HG03469 (cell line): ENCODE data around the gene KLHDC7A.

ENCODE experiments used
- ATAC-seq: cut with Tn5 transposase; IDR thresholded peaks from one replicate; pipeline ENCODE4 v1.9.1; 2021; ENCODE audit warnings: mild to moderate bottlenecking, moderate library complexity, moderate number of reproducible peaks; ENCODE audit not compliant: unreplicated experiment

Gene KLHDC7A

GRCh38 chr1:18470671-18471355 lies 9.9 kb upstream of the KLHDC7A start:
- no peak for ATAC-seq

DNA sequence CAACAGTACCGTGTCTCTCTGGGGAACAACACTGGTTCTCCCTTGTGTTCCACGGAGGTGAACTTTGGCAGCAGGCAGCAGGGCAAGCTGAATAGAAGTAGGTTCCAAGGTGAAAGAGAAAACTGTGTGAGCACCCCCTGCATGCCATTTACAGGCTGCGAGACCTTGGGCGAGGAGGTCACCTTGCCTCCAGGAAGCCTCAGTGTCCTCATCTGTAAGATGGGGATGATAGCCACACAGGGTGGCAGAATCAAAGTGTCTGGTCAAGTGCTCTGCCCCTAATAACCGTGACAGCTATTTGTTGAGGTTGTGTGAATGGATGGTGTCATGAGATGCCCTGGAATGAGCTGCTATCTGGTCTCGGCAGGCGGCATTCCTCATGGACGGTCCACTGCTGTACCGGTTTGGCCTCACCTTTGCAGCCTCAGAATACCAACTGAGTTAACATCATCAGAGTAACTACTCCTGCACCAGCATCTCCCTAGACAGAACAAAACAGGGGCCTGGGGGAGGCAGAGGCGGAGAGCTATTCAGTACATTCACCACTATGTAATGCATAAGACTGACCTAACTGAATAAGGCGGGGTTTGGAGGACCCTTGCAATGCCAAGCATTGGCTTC lies 7.4 kb upstream of the KLHDC7A start:
- no peak for ATAC-seq

GRCh38 chr1:18474559-18475175 lies 6.1 kb upstream of the KLHDC7A start:
- no peak for ATAC-seq

DNA sequence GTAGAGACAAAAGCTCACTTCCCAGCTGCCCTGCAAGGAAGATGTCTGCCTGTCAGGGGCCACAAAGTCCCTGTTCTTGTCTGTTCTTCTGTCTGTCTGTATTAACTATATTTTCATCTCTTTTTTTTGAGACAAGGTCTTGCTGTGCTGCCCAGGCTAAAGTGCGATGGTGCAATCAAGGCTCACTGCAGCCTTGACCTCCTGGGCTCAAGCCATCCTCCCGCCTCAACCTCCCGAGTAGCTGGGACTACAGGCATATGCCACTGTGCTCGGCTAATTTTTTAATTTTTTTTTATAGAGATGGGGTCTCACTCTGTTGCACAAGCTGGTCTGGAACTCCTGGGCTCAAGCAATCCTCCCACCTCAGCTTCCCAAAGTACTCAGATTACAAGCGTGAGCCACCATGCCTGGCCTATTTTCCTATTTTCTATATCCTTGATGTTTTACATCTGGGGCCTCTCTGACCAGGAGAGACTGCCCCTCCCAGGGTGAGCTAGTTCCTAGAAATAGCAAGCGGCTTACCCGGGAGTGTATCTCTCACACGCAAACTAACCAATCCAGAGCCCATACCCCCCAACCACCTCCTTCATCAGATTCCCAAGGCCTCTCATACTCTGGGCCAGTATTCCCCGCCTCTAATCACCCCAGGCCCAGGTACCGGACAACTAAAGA lies 5.4 kb upstream of the KLHDC7A start:
- no peak for ATAC-seq

GRCh38 chr1:18479454-18479853 lies 1.3 kb upstream of the KLHDC7A start:
- ATAC-seq: no peak

DNA sequence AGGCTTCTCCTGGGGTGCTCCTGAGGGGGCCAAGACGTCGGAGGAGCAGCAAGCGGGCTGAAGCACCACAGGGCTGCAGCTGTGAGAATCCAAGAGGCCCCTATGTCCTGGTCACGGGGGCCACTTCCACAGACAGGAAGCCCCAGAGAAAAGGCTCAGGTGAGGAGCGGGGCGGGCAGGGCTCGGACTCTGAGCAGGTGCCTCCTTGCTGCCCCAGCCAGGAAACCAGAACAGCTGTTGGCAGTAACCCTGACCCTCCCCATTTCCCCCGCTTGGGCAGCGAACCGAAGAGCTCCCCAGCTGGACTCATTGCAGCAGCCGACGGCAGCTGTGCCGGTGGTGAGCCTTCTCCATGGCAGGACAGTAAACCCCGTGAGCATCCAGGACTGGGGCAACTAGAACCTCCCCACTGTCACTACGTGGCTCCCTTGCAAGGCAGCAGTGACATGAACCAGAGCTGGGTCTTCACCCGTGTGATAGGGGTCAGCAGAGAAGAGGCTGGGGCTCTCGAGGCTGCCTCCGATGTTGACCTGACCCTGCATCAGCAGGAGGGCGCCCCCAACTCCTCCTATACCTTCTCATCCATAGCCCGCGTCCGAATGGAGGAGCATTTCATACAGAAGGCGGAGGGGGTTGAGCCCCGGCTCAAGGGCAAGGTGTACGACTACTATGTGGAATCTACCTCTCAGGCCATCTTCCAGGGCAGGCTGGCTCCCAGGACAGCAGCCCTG lies 625 bp downstream of the KLHDC7A start:
- ATAC-seq: no peak

- ATAC-seq: no peak
Measured at GRCh38 chr1:18481921-18482701, 1.4 kb downstream of the KLHDC7A start.

- no peak for ATAC-seq
Measured at GRCh38 chr1:18482721-18483425, 2.1 kb downstream of the KLHDC7A start.

DNA sequence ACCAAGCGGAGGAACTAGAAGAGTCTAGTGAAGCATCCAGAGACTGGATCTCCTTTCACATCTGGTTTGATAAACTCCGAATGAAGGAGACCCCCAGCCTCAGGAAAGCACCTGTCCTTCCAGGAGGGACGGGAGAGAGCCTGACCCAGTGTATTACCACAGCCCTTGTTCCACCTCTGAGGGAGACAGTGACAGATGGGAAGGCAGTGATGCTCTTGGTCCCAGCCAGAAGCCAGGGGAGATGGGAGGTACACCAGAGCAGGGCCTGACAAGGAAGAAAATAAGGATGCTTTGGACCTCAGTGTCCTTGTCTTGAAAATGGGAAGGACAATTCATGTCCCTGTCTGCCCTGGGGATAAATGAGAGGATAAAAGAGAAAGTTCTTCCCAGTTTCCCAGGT lies 3.5 kb downstream of the KLHDC7A start:
- no peak for ATAC-seq

- no peak for ATAC-seq
Measured at GRCh38 chr1:18484721-18485120, 4.0 kb downstream of the KLHDC7A start.

GRCh38 chr1:18485227-18485626 lies 4.5 kb downstream of the KLHDC7A start:
- no peak for ATAC-seq

DNA sequence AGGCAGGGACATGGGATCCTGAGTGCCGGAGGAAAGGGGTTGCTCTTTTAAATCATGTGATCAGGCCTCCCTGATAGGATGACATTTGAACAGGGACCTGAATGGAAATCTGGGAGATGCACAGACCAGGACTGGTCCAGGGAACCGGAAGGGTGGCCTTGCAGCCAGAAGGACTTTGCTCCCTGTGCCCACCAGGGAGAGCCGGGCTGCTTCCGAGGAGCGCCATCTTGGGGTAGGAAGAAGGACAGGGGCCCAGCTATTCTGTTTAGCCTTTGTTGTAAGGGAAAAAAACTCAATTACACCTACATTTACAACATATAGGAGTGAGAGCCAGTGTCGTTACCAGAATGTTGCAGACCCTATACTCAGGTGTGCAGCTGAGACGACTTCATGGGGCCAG lies 5.5 kb downstream of the KLHDC7A start:
- ATAC-seq: no peak

DNA sequence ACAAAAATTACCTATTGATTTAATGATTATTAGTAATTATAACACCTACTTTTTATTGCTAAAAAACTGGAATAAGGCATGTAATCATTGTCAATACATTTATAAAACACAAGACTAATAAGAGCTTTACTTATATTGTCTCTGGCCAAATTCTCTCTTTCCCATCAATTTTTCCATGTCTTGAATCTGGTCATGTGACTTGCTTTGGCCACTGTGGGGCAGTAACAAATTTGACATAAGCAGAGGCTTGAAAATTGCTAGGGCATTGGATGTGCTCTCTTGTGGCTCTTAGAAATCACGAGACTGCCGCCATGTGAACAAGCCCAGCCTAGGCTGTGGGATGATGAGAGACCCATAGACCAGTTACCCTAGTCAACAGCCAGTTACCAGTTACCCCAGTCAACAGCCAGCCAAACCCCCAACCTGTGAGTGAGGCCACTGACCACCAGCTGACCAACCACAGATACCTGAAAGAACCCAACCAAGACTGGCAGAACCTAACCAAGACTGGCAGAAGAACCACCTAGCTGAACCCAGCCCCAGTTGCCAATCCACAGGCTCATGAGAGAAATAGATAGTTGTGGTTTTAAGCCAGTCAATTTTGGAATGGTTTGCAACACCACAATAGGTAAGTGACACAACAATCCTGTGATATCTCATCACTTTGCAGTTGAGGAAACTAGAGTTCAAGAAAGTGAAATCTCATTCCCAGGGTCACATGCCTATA lies 8.8 kb downstream of the KLHDC7A start:
- no peak for ATAC-seq

DNA sequence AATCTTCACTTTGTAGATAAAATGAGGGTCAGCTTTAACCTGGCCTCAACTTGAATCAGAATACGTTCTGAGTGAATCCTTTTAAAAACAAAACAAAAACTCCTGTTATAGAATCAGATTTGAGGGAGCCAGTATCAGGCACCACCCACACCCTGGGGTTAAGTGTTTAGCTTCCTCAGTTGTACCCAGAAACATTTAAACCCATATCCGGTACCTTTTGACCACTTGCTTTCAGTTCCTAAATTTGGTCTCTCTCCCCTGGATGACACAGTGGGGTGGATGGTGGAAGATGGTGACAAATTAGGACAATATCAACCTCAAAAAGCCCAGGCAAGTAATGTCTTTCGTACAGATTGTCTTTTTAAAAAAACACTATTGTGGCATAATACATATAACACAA lies 10.4 kb downstream of the KLHDC7A start:
- no peak for ATAC-seq

GRCh38 chr1:18494304-18494703 lies 13.6 kb downstream of the KLHDC7A start:
- no peak for ATAC-seq

DNA sequence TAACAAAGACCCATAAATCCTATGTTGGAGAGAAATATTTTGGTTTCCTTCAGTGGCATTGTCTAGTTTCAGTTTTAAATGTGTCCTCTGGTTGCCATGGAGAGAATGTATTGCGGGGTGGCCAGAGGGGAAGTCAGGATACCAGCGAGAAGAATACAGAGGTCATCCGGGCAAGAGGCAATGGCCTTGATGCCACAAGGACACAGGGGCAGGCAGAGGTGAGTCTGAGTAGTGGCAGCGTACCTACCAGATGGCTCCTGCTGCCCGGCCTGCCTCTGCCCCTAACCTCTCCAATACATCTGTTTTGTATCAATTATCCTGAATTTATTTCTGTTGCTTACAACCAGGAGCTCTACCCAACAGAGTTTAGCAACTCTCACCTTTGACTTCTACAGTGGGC lies 14.9 kb downstream of the KLHDC7A start:
- no peak for ATAC-seq

DNA sequence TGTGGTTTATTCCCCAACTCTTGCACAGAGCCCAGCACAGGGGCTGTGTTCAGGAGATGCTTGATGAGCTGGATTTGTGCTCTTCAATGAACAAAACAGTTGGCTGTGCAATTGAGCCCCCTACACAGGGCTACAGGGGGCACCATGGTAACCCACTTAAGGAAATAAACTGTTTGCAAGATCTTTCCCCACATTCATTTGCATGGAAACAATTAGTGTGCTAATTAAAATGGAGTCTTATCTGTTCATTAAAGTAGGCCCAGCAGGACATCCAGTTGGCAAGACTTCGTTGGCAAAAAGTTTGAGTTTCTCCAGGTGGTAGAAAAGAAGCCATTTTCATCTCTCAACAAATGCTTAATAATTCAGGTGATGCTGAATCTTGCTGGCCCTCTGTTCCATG lies 15.3 kb downstream of the KLHDC7A start:
- ATAC-seq: no peak

GRCh38 chr1:18496497-18497235 lies 15.9 kb downstream of the KLHDC7A start:
- no peak for ATAC-seq
